ENCODE measurements around the gene BAG5. TPM values are rescaled to one million over a fixed set of nuclear protein-coding genes. Genes with fewer than 3 reads are reported as not detected.

Gene BAG5
- total RNA-seq, 1 donor from 2014 or later = 23.5 TPM

DNA sequence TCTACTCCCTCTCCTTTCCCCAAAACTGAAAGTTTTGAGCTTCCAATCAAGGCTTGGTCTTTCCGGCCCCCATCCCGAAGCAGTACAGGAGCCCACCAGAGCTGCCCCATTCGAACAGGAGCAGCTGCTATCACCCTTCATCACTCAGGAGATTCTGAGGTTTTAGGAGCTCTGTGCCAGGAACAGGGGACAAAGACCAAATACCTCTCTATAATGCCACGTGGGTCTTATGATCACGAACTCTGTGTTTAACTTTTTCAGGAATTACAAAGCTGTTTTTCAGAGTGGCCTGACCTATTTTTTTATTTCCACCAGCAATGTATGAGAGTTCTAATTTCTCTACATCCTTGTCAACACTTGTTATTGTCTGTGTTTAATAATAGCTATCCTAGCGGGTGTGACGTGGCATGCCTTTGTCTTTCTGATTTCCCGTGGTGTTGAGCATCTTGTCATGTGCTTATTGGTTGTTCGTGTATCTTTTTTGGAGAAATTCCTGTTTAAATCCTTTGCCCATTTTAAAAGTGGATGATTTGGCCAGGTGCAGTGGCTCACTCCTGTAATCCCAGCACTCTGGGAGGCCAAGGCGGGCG is 22.0 kb upstream of the BAG5 start:
- no peaks in the 10 kb centered on the region for H3K27me3 Mint-ChIP-seq
- peak overlapping the region; percentile 86 for H3K27ac Mint-ChIP-seq
- H3K9me3 Mint-ChIP-seq (ENCODE audit: low read depth) = no peaks in the 10 kb centered on the region
- no peak overlapping the region for H3K4me3 Mint-ChIP-seq (ENCODE audit: low read depth)
- no peak for DNase-seq (ENCODE audit: low spot score, unreplicated experiment)
- H3K4me1 Mint-ChIP-seq (ENCODE audit: low read depth) = no peaks in the 10 kb centered on the region
- TF ChIP-seq, protein P1, sequence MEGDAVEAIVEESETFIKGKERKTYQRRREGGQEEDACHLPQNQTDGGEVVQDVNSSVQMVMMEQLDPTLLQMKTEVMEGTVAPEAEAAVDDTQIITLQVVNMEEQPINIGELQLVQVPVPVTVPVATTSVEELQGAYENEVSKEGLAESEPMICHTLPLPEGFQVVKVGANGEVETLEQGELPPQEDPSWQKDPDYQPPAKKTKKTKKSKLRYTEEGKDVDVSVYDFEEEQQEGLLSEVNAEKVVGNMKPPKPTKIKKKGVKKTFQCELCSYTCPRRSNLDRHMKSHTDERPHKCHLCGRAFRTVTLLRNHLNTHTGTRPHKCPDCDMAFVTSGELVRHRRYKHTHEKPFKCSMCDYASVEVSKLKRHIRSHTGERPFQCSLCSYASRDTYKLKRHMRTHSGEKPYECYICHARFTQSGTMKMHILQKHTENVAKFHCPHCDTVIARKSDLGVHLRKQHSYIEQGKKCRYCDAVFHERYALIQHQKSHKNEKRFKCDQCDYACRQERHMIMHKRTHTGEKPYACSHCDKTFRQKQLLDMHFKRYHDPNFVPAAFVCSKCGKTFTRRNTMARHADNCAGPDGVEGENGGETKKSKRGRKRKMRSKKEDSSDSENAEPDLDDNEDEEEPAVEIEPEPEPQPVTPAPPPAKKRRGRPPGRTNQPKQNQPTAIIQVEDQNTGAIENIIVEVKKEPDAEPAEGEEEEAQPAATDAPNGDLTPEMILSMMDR (IDR thresholded peaks at IDR 0.05; ENCODE audit: unreplicated experiment) = no peak
- H3K36me3 Mint-ChIP-seq (ENCODE audit: insufficient read depth) = peaks cover 21% of the 10 kb centered on the region

DNA sequence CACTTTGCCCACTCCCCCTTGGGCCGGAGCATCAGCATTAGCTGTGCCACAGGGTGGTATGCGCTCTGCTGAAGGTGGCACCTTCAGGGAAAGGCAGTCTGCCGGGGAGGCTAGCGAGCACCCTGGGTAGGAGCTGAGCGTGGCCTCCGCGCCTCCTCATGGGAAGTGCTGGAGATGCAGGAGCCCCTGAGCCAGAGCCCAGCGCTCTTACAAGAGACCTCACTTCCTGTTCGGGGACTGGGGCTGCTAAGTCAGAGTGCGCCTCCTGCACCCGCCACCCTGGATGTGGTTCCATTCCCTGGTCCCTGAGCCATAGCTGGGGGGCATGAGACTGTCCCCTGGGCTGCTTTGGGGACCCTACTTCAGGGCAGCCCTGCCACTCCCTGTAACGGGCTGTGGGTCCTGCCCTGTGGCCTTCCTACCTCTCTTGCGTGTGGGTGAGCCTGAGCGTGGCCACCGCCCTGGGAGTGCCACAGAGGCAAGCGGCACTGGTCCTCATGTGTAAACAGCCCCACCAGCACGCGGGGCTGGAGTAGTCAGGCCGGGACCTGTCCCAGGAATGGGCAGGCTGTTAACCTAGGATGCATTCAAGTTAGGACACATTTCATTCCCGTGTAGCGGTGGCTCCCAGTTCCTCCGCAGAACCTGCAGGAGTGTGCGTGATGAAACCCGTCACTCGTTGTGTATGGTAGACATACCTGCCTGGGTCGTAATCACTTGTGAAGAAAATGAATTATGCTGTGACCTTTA is 19.7 kb upstream of the BAG5 start:
- H3K36me3 Mint-ChIP-seq (ENCODE audit: insufficient read depth) = peaks cover 15% of the 10 kb centered on the region
- DNase-seq (ENCODE audit: low spot score, unreplicated experiment) = no peak
- no peaks in the 10 kb centered on the region for H3K4me1 Mint-ChIP-seq (ENCODE audit: low read depth)
- H3K9me3 Mint-ChIP-seq (ENCODE audit: low read depth) = no peaks in the 10 kb centered on the region
- no peak overlapping the region for H3K4me3 Mint-ChIP-seq (ENCODE audit: low read depth)
- no peaks in the 10 kb centered on the region for H3K27me3 Mint-ChIP-seq
- H3K27ac Mint-ChIP-seq = no peak overlapping the region
- TF ChIP-seq, protein P1 (IDR thresholded peaks at IDR 0.05; ENCODE audit: unreplicated experiment) = no peak

DNA sequence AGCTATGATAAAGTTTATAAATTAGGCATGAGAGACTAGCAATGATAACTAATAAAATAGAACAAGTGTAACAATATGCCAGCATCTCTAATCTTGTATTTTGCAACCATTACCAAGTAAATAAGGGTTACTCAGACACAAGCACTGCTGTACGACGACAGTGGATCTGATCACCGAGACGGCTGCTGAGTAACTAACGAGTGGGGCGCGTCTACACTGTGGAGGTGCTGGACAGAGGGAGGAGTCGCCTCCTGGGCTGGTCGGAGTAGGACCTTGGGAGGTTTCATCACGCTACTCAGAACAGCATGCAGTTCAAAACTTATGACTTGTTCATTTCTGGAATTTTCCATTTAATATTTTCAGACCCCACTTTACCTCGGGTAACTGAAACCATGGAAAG is 18.7 kb upstream of the BAG5 start:
- no peaks in the 10 kb centered on the region for H3K4me1 Mint-ChIP-seq (ENCODE audit: low read depth)
- no peak for DNase-seq (ENCODE audit: low spot score, unreplicated experiment)
- H3K36me3 Mint-ChIP-seq (ENCODE audit: insufficient read depth) = peaks cover 15% of the 10 kb centered on the region
- TF ChIP-seq, protein P1 (IDR thresholded peaks at IDR 0.05; ENCODE audit: unreplicated experiment) = no peak
- H3K4me3 Mint-ChIP-seq (ENCODE audit: low read depth) = no peak overlapping the region
- H3K27me3 Mint-ChIP-seq = no peaks in the 10 kb centered on the region
- H3K27ac Mint-ChIP-seq = no peak overlapping the region
- H3K9me3 Mint-ChIP-seq (ENCODE audit: low read depth) = no peaks in the 10 kb centered on the region

DNA sequence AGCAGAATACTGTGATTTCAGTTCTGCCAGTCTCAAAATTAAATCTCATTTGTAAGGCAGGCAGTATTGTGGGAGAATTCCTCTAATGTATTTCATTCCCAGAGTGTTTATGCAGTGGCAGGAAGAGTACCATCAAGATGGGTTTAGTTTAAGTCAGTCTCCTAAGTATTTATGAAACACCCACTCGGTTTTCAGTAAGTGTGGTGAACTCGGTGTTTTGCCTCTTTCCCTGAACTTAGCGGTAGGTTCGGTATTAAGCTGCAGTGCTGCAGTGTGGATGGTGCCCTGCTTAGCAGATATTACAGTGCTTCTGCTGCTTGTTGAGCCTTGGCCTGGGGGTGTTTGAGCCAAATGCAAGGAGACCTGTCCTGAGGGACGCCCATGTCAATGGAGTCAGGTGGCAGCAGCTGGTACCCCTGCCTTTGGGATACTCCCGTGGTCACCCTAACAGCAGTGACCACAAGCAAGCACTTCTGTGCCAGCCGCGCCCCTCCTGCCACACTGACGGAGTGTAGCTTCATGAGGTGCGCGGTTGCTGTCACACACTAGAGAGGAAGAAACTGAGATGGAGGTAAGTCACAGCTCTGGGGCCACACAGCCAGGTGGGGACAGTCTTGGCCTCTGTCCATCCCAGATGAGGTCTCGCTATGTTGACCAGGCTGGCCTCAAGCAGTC is 16.1 kb upstream of the BAG5 start:
- TF ChIP-seq, protein P1 (IDR thresholded peaks at IDR 0.05; ENCODE audit: unreplicated experiment) = no peak
- H3K9me3 Mint-ChIP-seq (ENCODE audit: low read depth) = no peaks in the 10 kb centered on the region
- H3K27ac Mint-ChIP-seq = no peak overlapping the region

DNA sequence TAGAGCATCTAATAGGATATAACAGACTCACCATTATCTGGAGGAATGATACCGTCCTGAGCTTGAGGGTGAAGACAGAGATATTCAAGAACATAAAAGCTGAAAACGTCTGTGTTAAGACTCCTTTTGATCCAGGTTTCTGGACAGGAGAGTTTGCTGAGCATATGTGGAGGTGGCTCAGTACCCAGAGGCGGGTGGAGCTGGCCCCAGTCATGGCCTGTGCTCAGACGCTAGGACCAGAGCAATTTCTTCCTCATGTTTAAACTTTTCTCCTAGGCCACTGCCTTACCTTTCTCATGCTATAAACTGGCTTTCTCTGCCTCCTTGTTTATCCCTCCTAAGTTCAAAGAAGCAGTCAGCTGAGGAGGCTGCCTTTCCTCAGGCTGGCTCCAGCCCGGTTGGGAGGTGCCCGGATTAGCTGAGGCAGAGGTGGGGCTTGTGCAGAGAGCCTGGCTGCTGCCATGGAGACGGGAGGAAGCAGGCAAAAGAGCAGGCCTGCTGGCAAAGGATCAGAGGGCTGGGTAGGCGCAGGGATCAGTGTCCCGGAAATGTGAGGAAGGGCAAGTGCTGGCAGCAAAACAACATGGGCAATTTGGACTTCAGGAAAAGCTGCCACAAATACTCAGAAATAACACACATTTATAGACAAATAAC is 14.0 kb upstream of the BAG5 start:
- H3K36me3 Mint-ChIP-seq (ENCODE audit: insufficient read depth) = peaks cover 16% of the 10 kb centered on the region
- no peak overlapping the region for H3K4me3 Mint-ChIP-seq (ENCODE audit: low read depth)
- no peaks in the 10 kb centered on the region for H3K4me1 Mint-ChIP-seq (ENCODE audit: low read depth)
- peak overlapping the region; percentile 53 for H3K27ac Mint-ChIP-seq
- no peaks in the 10 kb centered on the region for H3K27me3 Mint-ChIP-seq
- H3K9me3 Mint-ChIP-seq (ENCODE audit: low read depth) = no peaks in the 10 kb centered on the region
- no peak for DNase-seq (ENCODE audit: low spot score, unreplicated experiment)
- TF ChIP-seq, protein P1 (IDR thresholded peaks at IDR 0.05; ENCODE audit: unreplicated experiment) = no peak

More for the DNA sequence above, 16.1 kb upstream of the BAG5 start:
- H3K36me3 Mint-ChIP-seq (ENCODE audit: insufficient read depth) = peaks cover 17% of the 10 kb centered on the region
- H3K27me3 Mint-ChIP-seq = no peaks in the 10 kb centered on the region
- DNase-seq (ENCODE audit: low spot score, unreplicated experiment) = no peak
- no peak overlapping the region for H3K4me3 Mint-ChIP-seq (ENCODE audit: low read depth)
- no peaks in the 10 kb centered on the region for H3K4me1 Mint-ChIP-seq (ENCODE audit: low read depth)

All from progenitor cell of endocrine pancreas (in vitro differentiated cells).